Testis (tissue), 2 donors: Measurements from ENCODE around the gene SCO2.

Experiments used
- POLR2A ChIP-seq: fragments of 450-650 bp; IDR thresholded peaks from one replicate; pipeline ENCODE4 v1.6.1; 2017; ENCODE audit warnings: antibody characterized with exemption, mild to moderate bottlenecking, moderate library complexity
- TF ChIP-seq, protein P1 (sequence below), 3 experiments: fragments of 450-650 bp in 2 of 3; fragments of 200-600 bp in 1 of 3; sonication (generic) in 1 of 3; IDR thresholded peaks; one replicate each; pipeline ENCODE4 v1.5.1; 2016 to 2019; ENCODE audit warnings: antibody characterized with exemption in 3 of 3, mild to moderate bottlenecking in 2 of 3, moderate library complexity in 1 of 3

DNA sequence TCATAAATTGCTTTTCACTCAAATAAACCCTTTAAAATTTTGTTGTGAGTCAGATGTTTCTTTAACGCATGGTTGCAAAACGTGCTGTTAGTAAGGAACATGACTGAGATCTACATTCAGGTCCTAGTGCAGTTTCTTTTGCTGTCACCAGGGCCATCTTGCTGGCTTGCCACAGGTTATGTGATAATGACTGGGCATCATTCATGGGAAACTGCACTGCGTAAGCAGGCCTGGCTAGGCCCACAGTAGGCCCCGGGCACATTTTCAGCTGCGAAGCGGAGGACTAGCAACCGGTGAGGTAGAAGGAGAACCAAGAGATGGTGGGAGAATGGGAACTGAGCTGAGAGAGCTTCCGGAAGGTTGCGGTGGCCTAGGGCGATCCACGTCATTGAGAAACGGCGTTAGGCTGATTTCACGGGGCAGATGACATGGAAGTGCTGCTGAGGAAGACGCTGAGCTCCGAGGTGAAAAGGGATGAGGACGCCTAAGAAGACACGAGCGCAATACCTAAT, 17.1 kb upstream of the SCO2 start:
- TF ChIP-seq, protein P1, sequence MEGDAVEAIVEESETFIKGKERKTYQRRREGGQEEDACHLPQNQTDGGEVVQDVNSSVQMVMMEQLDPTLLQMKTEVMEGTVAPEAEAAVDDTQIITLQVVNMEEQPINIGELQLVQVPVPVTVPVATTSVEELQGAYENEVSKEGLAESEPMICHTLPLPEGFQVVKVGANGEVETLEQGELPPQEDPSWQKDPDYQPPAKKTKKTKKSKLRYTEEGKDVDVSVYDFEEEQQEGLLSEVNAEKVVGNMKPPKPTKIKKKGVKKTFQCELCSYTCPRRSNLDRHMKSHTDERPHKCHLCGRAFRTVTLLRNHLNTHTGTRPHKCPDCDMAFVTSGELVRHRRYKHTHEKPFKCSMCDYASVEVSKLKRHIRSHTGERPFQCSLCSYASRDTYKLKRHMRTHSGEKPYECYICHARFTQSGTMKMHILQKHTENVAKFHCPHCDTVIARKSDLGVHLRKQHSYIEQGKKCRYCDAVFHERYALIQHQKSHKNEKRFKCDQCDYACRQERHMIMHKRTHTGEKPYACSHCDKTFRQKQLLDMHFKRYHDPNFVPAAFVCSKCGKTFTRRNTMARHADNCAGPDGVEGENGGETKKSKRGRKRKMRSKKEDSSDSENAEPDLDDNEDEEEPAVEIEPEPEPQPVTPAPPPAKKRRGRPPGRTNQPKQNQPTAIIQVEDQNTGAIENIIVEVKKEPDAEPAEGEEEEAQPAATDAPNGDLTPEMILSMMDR (IDR thresholded peaks at IDR 0.05), result no peak
- TF ChIP-seq POLR2A, result no peak
